Activated CD4-positive, alpha-beta T cell treated with anti-CD3 and anti-CD28 coated beads, Interleukin-2, amount 50 U/mL, for 48 hours (primary cell): ENCODE measurements around the gene TNK1.
A peak's percentile ranks its signal among the peaks of the same experiment; 100 is the strongest.

Experiments used
- DNase-seq, 2 experiments: peaks; one replicate each; pipeline ENCODE4 v3.0.0-alpha.2; 2020

The TNK1 gene

GRCh38 chr17:7413346-7413985 lies 32.6 kb downstream of the TNK1 start:
- no peak for DNase-seq

GRCh38 chr17:7414837-7415236 lies 33.9 kb downstream of the TNK1 start:
- no peak for DNase-seq

GRCh38 chr17:7415784-7416183 lies 34.9 kb downstream of the TNK1 start:
- no peak for DNase-seq

- DNase-seq = no peak
These were observed 35.4 kb downstream of the TNK1 start for GRCh38 chr17:7416323-7416722.

- DNase-seq = no peak
These were observed 36.3 kb downstream of the TNK1 start for GRCh38 chr17:7417056-7417655.

- no peak for DNase-seq
These were observed 37.7 kb downstream of the TNK1 start for GRCh38 chr17:7418472-7419152.

GRCh38 chr17:7419819-7420610 lies 39.1 kb downstream of the TNK1 start, which contains the start of gene SPEM1:
Gene SPEM1, plus strand, starts transcription at chr17:7420324. Its CDS starts 61 bp downstream, at chr17:7420385.
- DNase-seq = no peak

GRCh38 chr17:7421186-7421585 lies 40.3 kb downstream of the TNK1 start:
- DNase-seq = no peak

GRCh38 chr17:7423679-7424078 lies 42.8 kb downstream of the TNK1 start:
- DNase-seq = no peak

- DNase-seq = no peak
These were observed 44.4 kb downstream of the TNK1 start, which contains the start of gene SPEM2 for GRCh38 chr17:7425316-7425715. Gene SPEM2, plus strand, starts transcription at chr17:7425616. Its CDS starts 73 bp downstream, at chr17:7425689.

- no peak for DNase-seq
These were observed 44.9 kb downstream of the TNK1 start for GRCh38 chr17:7425756-7426155.

- no peak for DNase-seq
These were observed 45.4 kb downstream of the TNK1 start for GRCh38 chr17:7426203-7426863.

- no peak for DNase-seq
These were observed 46.1 kb downstream of the TNK1 start for GRCh38 chr17:7426896-7427489.

- no peak for DNase-seq
These were observed 46.7 kb downstream of the TNK1 start for GRCh38 chr17:7427549-7427948.

- DNase-seq = no peak
These were observed 47.7 kb downstream of the TNK1 start, which contains the start of gene SPEM3 for GRCh38 chr17:7428557-7428956. Gene SPEM3, plus strand, starts transcription at chr17:7428857. Its CDS starts 46 bp downstream, at chr17:7428903.

- no peak for DNase-seq
These were observed 48.8 kb downstream of the TNK1 start for GRCh38 chr17:7429722-7430121.

- DNase-seq = no peak
These were observed 50.3 kb downstream of the TNK1 start for GRCh38 chr17:7431231-7431630.

GRCh38 chr17:7432296-7432695 lies 51.4 kb downstream of the TNK1 start:
- DNase-seq = no peak

GRCh38 chr17:7435676-7436555 lies 55.0 kb downstream of the TNK1 start:
- peak; percentile 68 to 70 for DNase-seq

- DNase-seq = peak; percentile 80 to 82
These were observed 55.9 kb downstream of the TNK1 start for GRCh38 chr17:7436556-7437368.
